Renal pelvis (tissue), 4 donors: Measurements from ENCODE around the gene HAS3. TPM values are rescaled to one million over a fixed set of nuclear protein-coding genes. Genes with fewer than 3 reads are reported as not detected.
"Not testable (repeated sequence)": the region's sequence is repeated elsewhere in the genome, so short reads cannot be mapped to it uniquely, and the experiment has no call there.

Source experiments
- DNase-seq: peaks from one replicate; pipeline ENCODE4 v3.0.0-alpha.2; 2013
- polyA plus RNA-seq, 3 donors: library from polyadenylated mRNA; unstranded; fragments of 120-200 nt; gene quantifications; one replicate each; pipeline ENCODE4 v1.2.1, GENCODE V29; 2013; ENCODE audit not compliant: insufficient read length in 3 of 3

Gene HAS3
- polyA plus RNA-seq, 3 donors, result 4.6 to 4.8 (median 4.6) TPM

DNA sequence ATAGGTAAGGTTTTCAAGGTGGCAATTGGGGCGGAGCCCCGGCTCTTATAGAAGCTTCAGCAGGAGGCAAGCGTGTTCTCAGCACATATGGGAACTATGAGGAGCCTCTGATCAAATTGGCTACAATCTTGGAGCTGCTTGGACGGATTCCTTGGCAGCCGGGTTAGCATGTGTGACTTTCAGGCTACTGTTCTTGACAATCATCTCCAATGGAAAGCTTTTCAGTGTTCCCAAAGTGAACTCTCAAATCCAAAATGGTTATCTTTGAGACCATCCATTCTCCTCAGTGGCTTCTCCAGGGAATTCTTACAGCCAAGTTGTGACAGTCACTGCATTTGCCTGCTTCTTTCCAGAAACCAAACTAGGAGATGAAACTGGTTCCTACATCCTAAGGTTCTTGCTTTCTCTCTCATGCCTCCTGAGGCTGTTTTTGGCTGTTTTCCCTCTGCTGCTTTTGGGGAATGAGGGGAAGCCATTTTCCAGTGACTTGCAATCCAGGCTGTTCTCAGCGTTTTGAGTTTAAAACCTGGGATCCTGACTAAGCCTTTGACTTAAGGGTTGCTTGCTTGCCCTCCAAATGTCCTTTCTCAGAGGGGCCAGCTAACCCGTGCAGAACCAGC lies 10.9 kb downstream of the HAS3 start:
- DNase-seq, result no peak

DNA sequence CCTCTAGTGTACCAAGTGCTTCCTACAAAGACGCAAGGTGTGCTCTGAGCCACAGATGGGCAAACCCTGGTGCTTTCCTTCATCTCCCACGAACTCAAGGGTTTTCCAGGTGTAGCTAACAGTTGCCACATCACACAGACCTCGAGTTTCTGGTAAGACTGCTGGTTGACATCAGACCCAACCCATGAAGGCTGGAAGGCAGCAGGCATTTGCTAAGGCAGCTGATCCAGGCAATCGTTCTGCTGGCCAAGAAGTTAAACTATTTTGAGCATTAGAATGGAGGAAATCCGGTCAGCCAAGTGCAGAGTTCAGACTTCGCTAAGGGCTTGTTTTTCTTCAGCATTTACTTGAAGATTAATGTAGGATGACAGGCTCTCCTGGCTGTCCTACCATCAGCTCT lies 11.5 kb downstream of the HAS3 start:
- no peak for DNase-seq

- DNase-seq, result no peak
Measured at GRCh38 chr16:69118468-69118867, 13.0 kb downstream of the HAS3 start.

DNA sequence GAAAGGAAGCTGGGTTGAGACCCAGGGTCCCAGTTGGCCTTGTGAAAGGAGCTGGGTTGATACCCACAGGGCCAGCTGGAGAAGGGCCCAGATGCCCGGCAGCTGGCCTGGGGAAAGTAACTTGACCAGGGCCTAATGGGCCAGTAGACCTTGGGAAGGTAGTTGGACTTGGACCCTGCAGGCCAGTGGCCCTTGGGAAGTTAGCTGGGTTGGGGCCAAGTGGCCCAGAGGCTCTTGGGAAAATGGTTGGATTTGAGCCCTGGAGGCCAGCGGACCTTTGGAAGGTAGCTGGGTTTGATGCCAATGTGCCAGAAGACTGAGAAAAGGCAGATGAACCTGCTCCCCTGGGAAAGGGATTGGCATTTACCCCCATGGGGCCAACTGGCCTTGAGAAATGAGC lies 13.5 kb downstream of the HAS3 start:
- no peak for DNase-seq

- DNase-seq, result no peak
Measured at GRCh38 chr16:69119536-69119935, 14.1 kb downstream of the HAS3 start.

- DNase-seq, result no peak
Measured at GRCh38 chr16:69120096-69120664, 14.7 kb downstream of the HAS3 start.

DNA sequence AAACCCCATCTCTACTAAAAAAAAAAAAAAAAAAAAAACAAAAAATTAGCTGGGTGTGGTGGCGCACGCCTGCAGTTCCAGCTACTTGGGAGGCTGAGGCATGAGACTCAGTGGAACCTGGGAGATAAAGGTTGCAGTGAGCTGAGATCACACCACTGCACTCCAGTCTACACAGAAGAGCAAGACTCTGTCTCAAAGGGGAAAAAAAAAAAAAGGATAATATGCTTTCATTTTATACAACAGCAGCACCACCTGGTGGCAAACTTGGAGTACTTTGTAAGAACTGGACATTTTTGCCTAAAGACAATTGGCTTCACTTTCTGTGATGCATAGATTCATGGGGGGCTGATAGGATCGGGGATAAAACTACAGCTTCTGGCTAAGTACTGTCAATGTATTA lies 18.5 kb downstream of the HAS3 start:
- peak; percentile 72 for DNase-seq

- DNase-seq, result not testable (repeated sequence)
Measured at GRCh38 chr16:69124406-69124805, 19.0 kb downstream of the HAS3 start.

DNA sequence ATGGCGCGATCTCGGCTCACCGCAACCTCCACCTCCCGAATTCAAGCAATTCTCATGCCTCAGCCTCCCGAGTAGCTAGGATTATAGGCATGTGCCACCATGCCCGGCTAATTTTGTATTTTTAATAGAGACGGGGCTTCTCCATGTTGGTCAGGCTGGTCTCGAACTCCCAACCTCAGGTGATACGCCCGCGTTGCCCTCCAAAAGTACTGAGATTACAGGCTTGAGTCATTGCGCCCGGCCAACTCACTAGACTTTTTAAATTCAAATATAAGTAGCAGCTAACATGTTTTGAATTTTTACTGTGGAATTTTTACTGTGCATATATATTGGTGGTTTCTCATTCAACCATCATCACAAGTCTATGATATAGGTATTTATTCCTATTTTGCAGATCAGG lies 19.5 kb downstream of the HAS3 start:
- DNase-seq, result not testable (repeated sequence)

DNA sequence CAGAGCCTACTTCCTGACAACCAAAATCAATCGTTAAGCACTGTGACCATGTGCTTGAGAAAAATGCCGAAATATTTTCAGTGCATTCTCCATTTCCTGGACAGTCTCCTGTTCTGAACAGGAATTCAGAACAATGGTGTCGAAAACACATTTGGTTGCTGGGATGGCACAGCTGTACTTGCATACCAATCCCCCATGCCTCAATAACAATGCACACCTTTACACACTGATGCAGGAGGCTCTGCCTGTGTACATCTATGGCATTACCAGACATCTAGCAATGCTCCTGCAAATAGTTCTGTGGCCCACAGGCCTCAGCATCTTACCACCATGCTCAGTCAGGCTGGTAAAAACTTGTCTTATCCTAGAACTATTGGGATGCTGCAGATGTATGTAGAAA lies 20.8 kb downstream of the HAS3 start:
- no peak for DNase-seq

DNA sequence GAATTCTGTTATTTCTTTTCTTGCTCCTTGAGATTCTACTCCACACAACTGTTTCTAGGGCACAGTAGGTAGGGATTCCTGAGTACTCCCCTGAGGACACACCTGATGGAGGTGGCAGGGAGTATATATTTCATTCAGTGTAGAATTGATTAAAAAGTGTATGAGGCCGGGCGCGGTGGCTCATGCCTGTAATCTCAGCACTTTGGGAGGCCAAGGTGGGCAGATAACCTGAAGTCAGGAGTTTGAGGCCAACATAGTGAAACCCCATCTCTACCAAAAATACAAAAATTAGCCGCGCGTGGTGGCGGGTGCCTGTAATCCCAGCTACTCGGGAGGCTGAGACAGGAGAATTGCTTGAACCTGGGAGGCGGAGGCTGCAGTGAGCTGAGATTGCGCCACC lies 21.3 kb downstream of the HAS3 start:
- DNase-seq, result not testable (repeated sequence)

- no peak for DNase-seq
Measured at GRCh38 chr16:69127966-69128510, 22.6 kb downstream of the HAS3 start.

DNA sequence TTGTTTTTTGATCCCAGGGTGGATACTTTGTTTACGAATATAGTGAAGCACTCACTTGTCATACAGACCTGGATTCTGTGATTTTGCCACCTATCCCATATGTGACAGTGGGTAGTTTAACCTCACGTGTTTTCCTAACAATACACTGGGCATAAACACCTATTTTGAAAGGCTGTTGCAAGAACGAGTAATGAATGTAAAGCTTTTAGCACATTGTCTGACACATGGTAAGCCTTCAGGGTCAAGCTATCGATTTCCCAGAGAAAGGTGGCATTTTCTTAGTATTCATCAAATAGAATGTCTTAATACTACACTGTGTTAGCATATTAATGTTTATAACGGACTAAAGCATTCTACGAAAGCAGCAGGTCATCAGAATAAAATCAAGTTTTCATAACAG lies 25.0 kb downstream of the HAS3 start:
- no peak for DNase-seq

DNA sequence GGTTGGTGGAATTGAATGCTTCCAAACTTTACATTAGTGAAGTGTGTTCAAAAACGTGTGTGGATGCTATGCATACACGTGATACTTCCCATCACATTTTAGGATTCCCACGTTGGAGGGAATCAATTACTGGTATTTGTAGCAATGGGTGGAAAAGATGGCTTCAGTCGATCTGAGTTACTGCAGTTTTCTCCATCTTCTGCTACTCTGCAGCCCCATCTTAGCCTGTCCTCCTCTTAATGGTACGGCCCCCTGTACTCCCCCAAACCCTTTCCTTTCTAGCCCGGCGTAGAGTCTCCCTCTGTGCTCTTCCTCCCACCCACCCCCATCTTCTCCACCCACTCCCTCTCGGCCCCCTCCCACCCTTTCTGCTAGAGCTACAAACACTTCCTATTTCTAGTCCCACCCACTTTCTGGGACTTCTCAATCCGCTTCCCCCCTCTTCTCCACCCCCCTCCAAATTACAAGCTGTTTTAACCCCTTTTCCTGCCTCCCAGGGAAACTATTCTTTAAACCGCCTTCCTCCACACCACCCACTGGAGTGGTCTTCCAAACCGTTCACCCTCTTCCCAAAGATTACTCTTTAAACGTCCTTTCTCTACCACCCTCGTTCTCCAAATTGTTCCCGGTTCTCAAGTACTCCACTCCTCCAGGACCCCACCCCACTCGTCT lies 25.9 kb downstream of the HAS3 start:
- peak; percentile 50 for DNase-seq

DNA sequence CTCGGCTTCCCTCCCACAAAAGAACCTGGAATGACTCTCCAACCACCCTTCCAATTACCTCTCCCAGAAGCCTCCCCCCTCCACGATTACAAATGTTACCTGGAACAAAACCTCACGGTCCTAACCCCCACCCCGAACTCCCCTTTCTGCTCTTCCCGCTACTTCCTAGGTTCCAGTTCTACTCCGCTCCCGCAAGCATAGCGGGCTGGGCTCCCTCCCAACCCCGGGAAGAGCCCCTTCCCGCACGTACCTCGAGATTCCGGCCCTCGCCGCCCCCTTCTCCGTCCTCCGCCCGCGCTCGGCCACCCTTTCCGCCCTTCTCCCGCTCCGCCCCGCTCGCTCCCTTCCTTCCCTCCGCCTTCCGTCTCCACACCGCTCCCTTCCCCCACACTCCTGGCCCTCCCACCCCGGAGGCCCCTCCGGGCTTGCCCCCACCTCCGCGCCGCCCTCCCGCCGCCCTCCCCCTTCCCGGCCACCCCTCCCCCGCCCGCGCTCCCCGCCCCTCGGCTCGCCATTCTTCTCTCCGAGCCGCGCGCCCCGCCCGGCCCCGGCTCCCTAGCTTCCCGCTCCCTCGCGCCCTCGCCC lies 26.5 kb downstream of the HAS3 start:
- peak; percentile 84 for DNase-seq

GRCh38 chr16:69132424-69133252 lies 27.2 kb downstream of the HAS3 start, which contains the start of the genes CHTF8 and UTP4:
CHTF8 (minus strand) TSS chr16:69132588; CDS start chr16:69121458, 11,130 bp downstream.
UTP4 (plus strand) TSS chr16:69132649; CDS start chr16:69133460, 811 bp downstream.
- DNase-seq, result peak; percentile 85

GRCh38 chr16:69133373-69133954 lies 28.0 kb downstream of the HAS3 start:
- DNase-seq, result no peak

DNA sequence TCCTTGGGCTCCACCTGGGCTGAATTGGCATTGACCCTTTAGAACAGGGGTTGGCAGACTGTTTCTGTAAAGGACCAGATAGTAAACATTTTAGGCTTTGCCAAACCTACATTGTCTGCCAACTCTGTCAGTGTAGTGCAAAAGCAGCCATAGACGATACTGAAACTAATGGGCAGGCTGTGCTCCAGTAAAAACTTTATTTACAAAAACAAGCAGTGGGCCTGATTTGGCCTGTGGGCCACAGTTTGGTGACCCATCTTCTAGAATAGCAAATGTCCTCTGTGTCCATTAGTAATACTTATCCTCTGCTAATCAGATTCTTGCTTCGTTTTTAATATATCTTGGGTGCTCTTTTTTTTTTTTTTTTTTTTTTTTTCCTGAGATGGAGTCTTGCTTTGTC lies 33.2 kb downstream of the HAS3 start:
- DNase-seq, result no peak

DNA sequence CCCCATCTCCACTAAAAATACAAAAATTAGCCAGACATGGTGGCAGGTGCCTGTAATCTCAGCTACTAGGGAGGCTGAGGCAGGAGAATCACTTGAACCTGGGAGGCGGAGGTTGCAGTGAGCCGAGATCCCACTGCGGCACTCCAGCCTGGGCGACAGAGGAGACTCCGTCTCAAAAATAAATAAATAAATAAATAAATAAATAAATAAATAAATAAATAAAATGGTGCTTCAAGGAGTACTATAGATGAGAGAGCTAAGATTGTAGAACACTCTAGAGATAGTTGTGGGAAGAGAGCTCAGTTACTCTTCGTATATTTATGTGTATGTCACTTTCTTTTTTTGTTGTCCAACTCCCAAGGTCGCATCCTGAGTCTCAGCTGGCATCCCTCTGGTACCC lies 34.0 kb downstream of the HAS3 start:
- DNase-seq, result not testable (repeated sequence)

- no peak for DNase-seq
Measured at GRCh38 chr16:69141014-69141413, 35.6 kb downstream of the HAS3 start.

GRCh38 chr16:69141936-69142335 lies 36.5 kb downstream of the HAS3 start:
- no peak for DNase-seq
